Calu3 (cell line): ENCODE measurements around the gene SMAD7. TPM values are rescaled to one million over a fixed set of nuclear protein-coding genes. Genes with fewer than 3 reads are reported as not detected.

Experiments used
- BruUV-seq: library from RNA; stranded (reverse); fragments of 400-500 nt; replicated peaks from 2 replicates; lab custom pipeline; 2021; lab: Mats Ljungman, UMichigan
- CTCF ChIA-PET: fragments of 300-600 bp; sonication (Branson Sonifier 250); formaldehyde crosslinking; loops from one replicate; lab custom pipeline; 2022; ENCODE audit warnings: antibody characterized with exemption; lab: Charles Lee
- DNase-seq: peaks from one replicate; pipeline ENCODE4 v3.0.0; 2022
- H3K27ac Mint-ChIP-seq: one replicate; pipeline ENCODE4 v1.8.0; 2022; ENCODE audit warnings: mixed read lengths; ENCODE audit not compliant: unreplicated experiment
- H3K27me3 Mint-ChIP-seq: one replicate; pipeline ENCODE4 v1.8.0; 2022; ENCODE audit warnings: mixed read lengths; ENCODE audit not compliant: unreplicated experiment
- H3K36me3 Mint-ChIP-seq: one replicate; pipeline ENCODE4 v1.8.0; 2022; ENCODE audit warnings: mild to moderate bottlenecking, moderate library complexity, mixed read lengths; ENCODE audit not compliant: insufficient read depth, unreplicated experiment
- H3K4me1 Mint-ChIP-seq: one replicate; pipeline ENCODE4 v1.8.0; 2022; ENCODE audit warnings: mild to moderate bottlenecking, low read depth, mixed read lengths; ENCODE audit not compliant: unreplicated experiment
- H3K4me3 Mint-ChIP-seq: one replicate; pipeline ENCODE4 v1.8.0; 2022; ENCODE audit warnings: mild to moderate bottlenecking, low read depth, moderate library complexity, mixed read lengths; ENCODE audit not compliant: unreplicated experiment
- H3K9me3 Mint-ChIP-seq: one replicate; pipeline ENCODE4 v1.8.0; 2022; ENCODE audit warnings: low read depth, mixed read lengths; ENCODE audit not compliant: unreplicated experiment
- intact Hi-C: fragments of 100-400 bp; cut with micrococcal nuclease; formaldehyde crosslinking; loops from one replicate; pipeline ENCODE4 v1.10.0; 2022; ENCODE audit not compliant: unreplicated experiment
- total RNA-seq: library from RNA; stranded (reverse); gene quantifications from 2 replicates; pipeline ENCODE4 v1.2.3, GENCODE V29; 2022
- TF ChIP-seq, protein P1 (sequence below): fragments of 200-600 bp; IDR thresholded peaks from one replicate; pipeline ENCODE4 v1.8.0; 2022; ENCODE audit warnings: antibody characterized with exemption; ENCODE audit not compliant: unreplicated experiment

The SMAD7 gene
- total RNA-seq, 1 experiment from 2014 or later = 13.7 TPM

DNA sequence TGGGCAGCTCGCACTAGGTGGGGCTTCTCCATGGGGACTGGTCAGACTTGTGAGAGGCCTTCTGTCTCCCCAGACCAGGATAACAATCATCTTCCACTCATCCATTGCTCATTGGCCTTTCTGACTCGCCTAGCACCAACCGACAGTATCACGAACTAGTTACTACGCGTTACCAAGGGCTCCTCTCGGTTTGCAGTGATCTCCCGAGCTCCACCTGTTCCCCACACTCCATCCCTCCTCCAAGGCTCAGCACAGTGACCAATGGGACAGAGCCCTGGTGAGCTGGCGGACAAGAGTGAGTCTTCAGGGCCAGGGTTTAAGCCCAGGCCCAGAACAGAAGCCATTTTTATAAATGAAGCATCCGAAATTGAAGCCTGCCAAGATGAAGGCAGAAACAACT is 42.8 kb upstream of the SMAD7 start:
- no peaks in the 10 kb centered on the region for H3K27me3 Mint-ChIP-seq
- no peaks in the 10 kb centered on the region for H3K9me3 Mint-ChIP-seq
- CTCF ChIA-PET = interaction anchor here (0.5 kb wide), 1 partner anchor 170 kb away, joined by 3 read pairs; no protein-coding TSS in a partner anchor
- peaks cover 16% of the 10 kb centered on the region for H3K36me3 Mint-ChIP-seq
- intact Hi-C loops = no loop called here
- H3K27ac Mint-ChIP-seq = no peak overlapping the region
- H3K4me3 Mint-ChIP-seq = no peak overlapping the region
- no peak for DNase-seq
- TF ChIP-seq, protein P1, sequence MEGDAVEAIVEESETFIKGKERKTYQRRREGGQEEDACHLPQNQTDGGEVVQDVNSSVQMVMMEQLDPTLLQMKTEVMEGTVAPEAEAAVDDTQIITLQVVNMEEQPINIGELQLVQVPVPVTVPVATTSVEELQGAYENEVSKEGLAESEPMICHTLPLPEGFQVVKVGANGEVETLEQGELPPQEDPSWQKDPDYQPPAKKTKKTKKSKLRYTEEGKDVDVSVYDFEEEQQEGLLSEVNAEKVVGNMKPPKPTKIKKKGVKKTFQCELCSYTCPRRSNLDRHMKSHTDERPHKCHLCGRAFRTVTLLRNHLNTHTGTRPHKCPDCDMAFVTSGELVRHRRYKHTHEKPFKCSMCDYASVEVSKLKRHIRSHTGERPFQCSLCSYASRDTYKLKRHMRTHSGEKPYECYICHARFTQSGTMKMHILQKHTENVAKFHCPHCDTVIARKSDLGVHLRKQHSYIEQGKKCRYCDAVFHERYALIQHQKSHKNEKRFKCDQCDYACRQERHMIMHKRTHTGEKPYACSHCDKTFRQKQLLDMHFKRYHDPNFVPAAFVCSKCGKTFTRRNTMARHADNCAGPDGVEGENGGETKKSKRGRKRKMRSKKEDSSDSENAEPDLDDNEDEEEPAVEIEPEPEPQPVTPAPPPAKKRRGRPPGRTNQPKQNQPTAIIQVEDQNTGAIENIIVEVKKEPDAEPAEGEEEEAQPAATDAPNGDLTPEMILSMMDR = no peak
- peaks cover 55% of the 10 kb centered on the region for H3K4me1 Mint-ChIP-seq
- BruUV-seq = no TSS peak

DNA sequence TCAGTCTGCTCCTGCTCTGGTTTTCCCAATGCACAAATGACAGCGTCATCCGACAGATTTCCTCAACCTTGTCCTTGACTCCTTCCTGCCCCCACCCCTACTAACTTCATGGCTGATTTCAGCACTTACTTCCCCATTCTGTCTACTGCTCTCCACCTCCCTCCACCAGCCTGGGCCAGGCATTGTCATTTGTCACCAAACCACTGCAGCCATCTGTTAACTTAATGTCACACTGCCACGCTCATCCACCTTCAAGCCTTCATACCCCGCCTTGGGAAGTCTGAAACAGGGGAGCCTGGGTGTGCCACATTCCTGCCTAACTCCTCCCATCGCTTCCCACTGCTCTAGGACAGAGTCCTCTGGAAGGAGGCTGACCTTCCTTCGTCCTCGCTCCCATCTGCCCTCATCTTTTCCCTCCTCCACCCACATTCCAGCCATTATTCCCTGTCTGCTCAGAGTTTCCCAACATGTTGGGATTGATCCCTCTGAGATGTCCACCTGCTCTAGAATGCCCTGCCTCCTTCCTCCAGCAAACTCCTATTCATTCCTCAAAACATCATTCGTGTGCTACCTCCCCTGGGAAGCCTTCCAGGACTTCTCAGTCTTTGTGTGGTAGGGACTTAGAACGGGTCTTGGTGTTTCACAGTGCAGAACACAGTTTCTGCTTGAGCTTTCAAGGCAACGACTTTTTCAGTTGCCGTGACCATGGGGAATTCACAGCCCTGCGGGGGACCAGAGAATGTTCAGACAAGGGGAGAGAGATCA is 42.2 kb upstream of the SMAD7 start:
- intact Hi-C loops = no loop called here
- H3K4me1 Mint-ChIP-seq = peaks cover 49% of the 10 kb centered on the region
- H3K36me3 Mint-ChIP-seq = peaks cover 10% of the 10 kb centered on the region
- H3K9me3 Mint-ChIP-seq = no peaks in the 10 kb centered on the region
- H3K4me3 Mint-ChIP-seq = no peak overlapping the region
- no TSS peak for BruUV-seq
- no peak overlapping the region for H3K27ac Mint-ChIP-seq
- TF ChIP-seq, protein P1 = no peak
- H3K27me3 Mint-ChIP-seq = no peaks in the 10 kb centered on the region
- no peak for DNase-seq
- CTCF ChIA-PET = interaction anchor here (0.5 kb wide), 1 partner anchor 171 kb away, joined by 3 read pairs; no protein-coding TSS in a partner anchor

DNA sequence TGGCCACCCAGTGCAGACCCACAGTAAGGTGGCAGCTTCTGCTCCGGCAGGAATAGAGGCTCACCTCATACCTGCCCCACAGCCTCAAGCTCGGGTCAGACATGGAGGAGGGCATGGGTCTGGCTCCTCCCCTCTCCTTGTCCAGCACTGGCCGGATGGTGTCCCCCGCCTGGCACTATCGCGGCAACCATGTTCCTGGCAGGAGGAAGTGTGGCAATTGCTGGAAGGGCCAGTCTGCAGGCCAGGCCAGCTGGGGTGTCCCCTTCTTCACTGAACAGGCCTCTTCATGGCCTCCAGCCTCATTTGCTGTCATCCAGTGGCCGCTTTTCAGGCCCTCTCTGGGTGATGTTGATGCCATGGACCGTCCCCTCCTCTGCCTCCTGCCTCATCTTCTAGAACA is 41.4 kb upstream of the SMAD7 start:
- no peak for DNase-seq
- Mint-ChIP-seq H3K36me3 (peaks cover 5% of the 10 kb centered on the region), H3K27ac (no peak overlapping the region), H3K27me3 (no peaks in the 10 kb centered on the region), H3K9me3 (no peaks in the 10 kb centered on the region), H3K4me1 (peaks cover 41% of the 10 kb centered on the region), H3K4me3 (no peak overlapping the region)
- BruUV-seq = no TSS peak
- TF ChIP-seq, protein P1 = no peak
- intact Hi-C loops = no loop called here
- CTCF ChIA-PET = no interaction called here

DNA sequence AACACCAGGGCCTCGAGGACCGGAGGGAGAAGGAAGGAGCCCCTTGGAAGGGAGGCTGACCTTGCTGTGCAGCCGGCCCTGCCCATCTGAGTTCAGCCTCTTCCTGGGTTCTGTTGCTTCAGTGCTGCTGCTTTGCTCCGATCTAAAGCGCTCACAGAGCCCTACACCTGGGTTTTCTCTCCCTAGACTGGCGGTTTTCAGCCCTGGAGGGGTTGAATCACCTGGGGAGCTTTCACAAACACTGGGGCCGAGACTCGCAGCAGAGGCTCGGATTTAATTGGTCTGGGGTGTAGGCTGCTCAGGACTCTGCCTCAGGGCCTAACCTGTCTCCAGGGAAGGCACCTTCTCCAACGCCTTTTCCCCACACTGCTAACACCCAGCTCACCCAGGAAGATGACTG is 40.9 kb upstream of the SMAD7 start:
- intact Hi-C loops = no loop called here
- DNase-seq = no peak

More for the DNA sequence above, 40.9 kb upstream of the SMAD7 start:
- Mint-ChIP-seq H3K27ac (no peak overlapping the region), H3K27me3 (no peaks in the 10 kb centered on the region), H3K4me3 (no peak overlapping the region), H3K4me1 (peaks cover 36% of the 10 kb centered on the region), H3K9me3 (no peaks in the 10 kb centered on the region), H3K36me3 (peaks cover 5% of the 10 kb centered on the region)
- CTCF ChIA-PET = no interaction called here
- TF ChIP-seq, protein P1 = no peak
- BruUV-seq = no TSS peak
